Upper lobe of left lung (tissue), 6 donors: ENCODE results near the gene CS. TPM values are rescaled to one million over a fixed set of nuclear protein-coding genes. Genes with fewer than 3 reads are reported as not detected.

ENCODE experiments used
- ATAC-seq, 2 donors: fragments of 200-7000 bp; cut with Tn5 transposase; one replicate each; pipeline ENCODE4 v1.9.1; 2022; ENCODE audit warnings: mild to moderate bottlenecking in 2 of 2, moderate library complexity in 2 of 2; ENCODE audit not compliant: low FRiP score in 2 of 2
- DNase-seq, 2 donors: peaks; one replicate each; pipeline ENCODE4 v3.0.0-alpha.2; 2019 to 2020
- H3K27ac ChIP-seq, 4 donors: fragments of 200-600 bp; sonication (generic); one replicate each; pipeline ENCODE4 v1.5.1; 2016 to 2019
- H3K27me3 ChIP-seq, 4 donors: fragments of 200-600 bp; sonication (generic); one replicate each; pipeline ENCODE4 v1.5.1; 2017 to 2019
- H3K36me3 ChIP-seq, 4 donors: fragments of 200-600 bp; sonication (generic); one replicate each; pipeline ENCODE4 v1.5.1; 2016 to 2019
- H3K4me1 ChIP-seq, 4 donors: fragments of 200-600 bp; sonication (generic); one replicate each; pipeline ENCODE4 v1.5.1; 2018 to 2019
- H3K4me3 ChIP-seq, 4 donors: fragments of 200-600 bp; sonication (generic); one replicate each; pipeline ENCODE4 v1.5.1; 2017 to 2019; ENCODE audit warnings: mild to moderate bottlenecking in 2 of 4, moderate library complexity in 1 of 4
- H3K9me3 ChIP-seq, 4 donors: fragments of 200-600 bp; sonication (generic); one replicate each; pipeline ENCODE4 v1.5.1; 2018 to 2019
- CTCF ChIP-seq, 6 experiments: fragments of 450-650 bp in 4 of 6; fragments of 200-600 bp in 2 of 6; sonication (generic) in 2 of 6; IDR thresholded peaks; one replicate each; pipeline ENCODE4 v1.5.1; 2016 to 2019; ENCODE audit warnings: antibody characterized with exemption in 6 of 6
- EP300 ChIP-seq, 4 donors: sonication (generic); formaldehyde crosslinking; IDR thresholded peaks; one replicate each; pipeline ENCODE4 v1.5.1; 2017; ENCODE audit warnings: antibody characterized with exemption in 4 of 4, control low read depth in 2 of 4
- POLR2A ChIP-seq, 4 donors: fragments of 450-650 bp; IDR thresholded peaks; one replicate each; pipeline ENCODE4 v1.5.1; 2016 to 2017; ENCODE audit warnings: antibody characterized with exemption in 4 of 4, mild to moderate bottlenecking in 2 of 4
- POLR2AphosphoS5 ChIP-seq, 2 donors: sonication (generic); formaldehyde crosslinking; IDR thresholded peaks; one replicate each; pipeline ENCODE4 v1.5.1; 2017; ENCODE audit warnings: antibody characterized with exemption in 2 of 2
- WGBS, 2 donors: methylation state at CpG; one replicate each; pipeline ENCODE4 v1.1.5; 2017 to 2018; 5-methylcytosine and 5-hydroxymethylcytosine counted together
- total RNA-seq, 6 donors: library from RNA; depleted of rRNA in 4 of 6; stranded (reverse); fragments of >200 nt in 4 of 6; gene quantifications; one replicate each; pipeline versions ENCODE4 v1.1.0 to v1.2.1, GENCODE V29; 2016 to 2021
- donor health status: DM: no; HTN: no; CAD: no; lungs with moderate emphysema.
- donor health status: DM: no; HTN: yes; CAD: no; lungs with severe emphysema.

Gene CS
- total RNA-seq, 6 donors from 2014 or later, result 99.9 to 201 (median 151) TPM

- WGBS, 2 donors, result 74 to 76% methylated on average over 7 to 8 of the region's 8 CpGs
Measured at GRCh38 chr12:56230432-56231183, 69.5 kb downstream of the CS start.

GRCh38 chr12:56229916-56230431 is 70.2 kb downstream of the CS start, which contains the start of gene SLC39A5:
Gene SLC39A5 (plus strand): TSS chr12:56230051. CDS start chr12:56231275, 1,224 bp downstream.
- 59 to 85% methylated on average over 4 of the region's 4 CpGs for WGBS, 2 donors
- ATAC-seq, result no peak

More at GRCh38 chr12:56230432-56231183, 69.5 kb downstream of the CS start:
- no peak for ATAC-seq
- Histone ChIP-seq H3K4me1 (no peaks in the 10 kb centered on the region), H3K27ac (no peak overlapping the region), H3K27me3 (no peaks in the 10 kb centered on the region), H3K9me3 (no peaks in the 10 kb centered on the region), H3K4me3 (no peak overlapping the region), H3K36me3 (peaks cover 0 to 15% (median 0%) of the 10 kb centered on the region in 4 donors)
- TF ChIP-seq EP300 (IDR thresholded peaks at IDR 0.05) (no peak), POLR2A (IDR thresholded peaks at IDR 0.05) (no peak)
- DNase-seq, result no peak

GRCh38 chr12:56229082-56229481 is 71.0 kb downstream of the CS start:
- Histone ChIP-seq H3K36me3 (peaks cover 0 to 15% (median 0%) of the 10 kb centered on the region in 4 donors), H3K27ac (no peak overlapping the region), H3K4me1 (peaks cover 7 to 13% (median 9%) of the 10 kb centered on the region in 4 donors), H3K9me3 (no peaks in the 10 kb centered on the region), H3K27me3 (no peaks in the 10 kb centered on the region), H3K4me3 (no peak overlapping the region)
- TF ChIP-seq POLR2AphosphoS5 (IDR thresholded peaks at IDR 0.05) (no peak), POLR2A (IDR thresholded peaks at IDR 0.05) (no peak), EP300 (IDR thresholded peaks at IDR 0.05) (no peak), CTCF (IDR thresholded peaks at IDR 0.05) (no peak)
- 94 to 97% methylated on average over 7 of the region's 7 CpGs for WGBS, 2 donors
- ATAC-seq (no peak), DNase-seq (no peak)

More at GRCh38 chr12:56229916-56230431, 70.2 kb downstream of the CS start, which contains the start of gene SLC39A5:
- Histone ChIP-seq H3K9me3 (no peaks in the 10 kb centered on the region), H3K27me3 (no peaks in the 10 kb centered on the region), H3K4me1 (peaks cover 2 to 6% (median 3%) of the 10 kb centered on the region in 4 donors), H3K27ac (no peak within 1 kb of the TSS), H3K4me3 (no peak within 1 kb of the TSS), H3K36me3 (peaks cover 0 to 15% (median 0%) of the 10 kb centered on the region in 4 donors)
- DNase-seq, result no peak
- TF ChIP-seq CTCF (IDR thresholded peaks at IDR 0.05), result no peak
- TF ChIP-seq POLR2A (IDR thresholded peaks at IDR 0.05), result no peak
- no peak for TF ChIP-seq EP300 (IDR thresholded peaks at IDR 0.05)
- TF ChIP-seq POLR2AphosphoS5 (IDR thresholded peaks at IDR 0.05), result no peak

- WGBS, 2 donors, result 71 to 77% methylated on average over 9 to 11 of the region's 11 CpGs
- Histone ChIP-seq H3K4me1 (peaks cover 32 to 44% (median 36%) of the 10 kb centered on the region in 4 donors), H3K27ac (peak overlapping the region; percentile 74 to 100 (median 90)), H3K4me3 (peak overlapping the region; percentile 58 to 65 (median 60)), H3K9me3 (no peaks in the 10 kb centered on the region), H3K27me3 (no peaks in the 10 kb centered on the region), H3K36me3 (peaks cover 0 to 15% (median 0%) of the 10 kb centered on the region in 4 donors)
- no peak for ATAC-seq
- DNase-seq, result no peak
- TF ChIP-seq POLR2A (IDR thresholded peaks at IDR 0.05) (no peak), CTCF (IDR thresholded peaks at IDR 0.05) (no peak), POLR2AphosphoS5 (IDR thresholded peaks at IDR 0.05) (no peak), EP300 (IDR thresholded peaks at IDR 0.05) (no peak)
Measured at GRCh38 chr12:56224954-56225353, 75.2 kb downstream of the CS start.

- WGBS, 2 donors, result 0 to 1% methylated on average over 13 to 27 of the region's 41 CpGs
- peak; percentile 98 for DNase-seq
Measured at GRCh38 chr12:56224102-56224701, 75.9 kb downstream of the CS start, which contains the start of gene NABP2. Gene NABP2 (plus strand): TSS chr12:56224342. CDS start chr12:56224857, 515 bp downstream.

More at GRCh38 chr12:56224102-56224701, 75.9 kb downstream of the CS start, which contains the start of gene NABP2:
- Histone ChIP-seq H3K36me3 (peaks cover 0 to 13% (median 0%) of the 10 kb centered on the region in 4 donors), H3K27ac (peak within 1 kb of the TSS; percentile 96 to 100 (median 96)), H3K27me3 (no peaks in the 10 kb centered on the region), H3K9me3 (no peaks in the 10 kb centered on the region), H3K4me1 (peaks cover 37 to 51% (median 41%) of the 10 kb centered on the region in 4 donors), H3K4me3 (peak within 1 kb of the TSS; percentile 58 to 65 (median 60))
- TF ChIP-seq EP300 (IDR thresholded peaks at IDR 0.05) (no peak), POLR2AphosphoS5 (IDR thresholded peaks at IDR 0.05) (peak; percentile 67 to 74), CTCF (IDR thresholded peaks at IDR 0.05) (peak; percentile 90 to 99 (median 97)), POLR2A (IDR thresholded peaks at IDR 0.05) (peak in 2 of 4 donors; percentile 18 to 46)
- ATAC-seq, result peak; percentile 92 to 93
